VCaP (cell line): ENCODE results near the gene GRIFIN.

ENCODE experiments used
- H3K27ac ChIP-seq: fragments of 450-650 bp; 2 replicates; pipeline ENCODE4 v1.5.1; 2017
- TF ChIP-seq, protein P1 (sequence below): fragments of 450-650 bp; conservative IDR thresholded peaks from 2 replicates; pipeline ENCODE4 v1.5.1; 2017; ENCODE audit warnings: mild to moderate bottlenecking, moderate library complexity

The GRIFIN gene

DNA sequence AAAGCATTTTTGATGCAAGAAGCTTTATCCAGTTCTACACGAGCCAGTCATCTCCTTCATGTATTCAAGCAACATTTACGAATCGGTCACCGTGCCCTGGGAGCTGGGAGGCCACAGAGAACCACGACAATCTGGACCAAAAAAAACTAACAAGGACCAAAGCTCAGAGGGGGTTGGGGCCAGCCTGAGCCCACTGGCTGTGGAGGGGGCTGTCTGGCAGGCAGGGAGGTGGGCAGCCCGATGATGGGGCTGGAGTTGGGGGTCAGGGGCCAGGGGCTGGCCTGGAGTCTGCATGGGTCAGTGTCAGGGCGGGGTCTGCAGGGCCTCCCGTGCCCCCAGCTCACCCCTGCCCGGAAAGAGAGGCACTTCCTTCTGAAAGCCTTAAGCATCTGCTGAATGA lies 12.5 kb upstream of the GRIFIN start:
- TF ChIP-seq, protein P1, sequence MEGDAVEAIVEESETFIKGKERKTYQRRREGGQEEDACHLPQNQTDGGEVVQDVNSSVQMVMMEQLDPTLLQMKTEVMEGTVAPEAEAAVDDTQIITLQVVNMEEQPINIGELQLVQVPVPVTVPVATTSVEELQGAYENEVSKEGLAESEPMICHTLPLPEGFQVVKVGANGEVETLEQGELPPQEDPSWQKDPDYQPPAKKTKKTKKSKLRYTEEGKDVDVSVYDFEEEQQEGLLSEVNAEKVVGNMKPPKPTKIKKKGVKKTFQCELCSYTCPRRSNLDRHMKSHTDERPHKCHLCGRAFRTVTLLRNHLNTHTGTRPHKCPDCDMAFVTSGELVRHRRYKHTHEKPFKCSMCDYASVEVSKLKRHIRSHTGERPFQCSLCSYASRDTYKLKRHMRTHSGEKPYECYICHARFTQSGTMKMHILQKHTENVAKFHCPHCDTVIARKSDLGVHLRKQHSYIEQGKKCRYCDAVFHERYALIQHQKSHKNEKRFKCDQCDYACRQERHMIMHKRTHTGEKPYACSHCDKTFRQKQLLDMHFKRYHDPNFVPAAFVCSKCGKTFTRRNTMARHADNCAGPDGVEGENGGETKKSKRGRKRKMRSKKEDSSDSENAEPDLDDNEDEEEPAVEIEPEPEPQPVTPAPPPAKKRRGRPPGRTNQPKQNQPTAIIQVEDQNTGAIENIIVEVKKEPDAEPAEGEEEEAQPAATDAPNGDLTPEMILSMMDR = no peak
- no peak overlapping the region for H3K27ac ChIP-seq

DNA sequence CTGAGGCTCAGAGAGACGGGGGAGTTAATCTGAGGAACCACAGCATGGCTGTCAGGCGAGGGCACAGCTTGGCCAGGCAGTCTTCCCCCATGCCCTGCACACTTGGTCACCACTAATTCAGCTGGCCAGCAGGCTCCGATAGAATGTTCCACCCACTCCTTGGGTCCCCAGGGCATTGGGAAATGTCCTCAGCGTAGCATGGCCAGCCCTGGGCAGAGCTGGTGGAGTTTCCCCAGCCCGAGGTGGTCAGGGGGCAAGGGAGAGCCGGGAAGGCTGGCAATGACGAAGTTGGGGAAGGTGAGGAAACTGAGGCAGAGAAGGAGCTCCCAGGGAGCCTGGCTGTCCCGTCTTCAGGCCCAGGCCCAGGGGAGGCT lies 12.1 kb upstream of the GRIFIN start:
- no peak overlapping the region for H3K27ac ChIP-seq
- TF ChIP-seq, protein P1 = no peak

DNA sequence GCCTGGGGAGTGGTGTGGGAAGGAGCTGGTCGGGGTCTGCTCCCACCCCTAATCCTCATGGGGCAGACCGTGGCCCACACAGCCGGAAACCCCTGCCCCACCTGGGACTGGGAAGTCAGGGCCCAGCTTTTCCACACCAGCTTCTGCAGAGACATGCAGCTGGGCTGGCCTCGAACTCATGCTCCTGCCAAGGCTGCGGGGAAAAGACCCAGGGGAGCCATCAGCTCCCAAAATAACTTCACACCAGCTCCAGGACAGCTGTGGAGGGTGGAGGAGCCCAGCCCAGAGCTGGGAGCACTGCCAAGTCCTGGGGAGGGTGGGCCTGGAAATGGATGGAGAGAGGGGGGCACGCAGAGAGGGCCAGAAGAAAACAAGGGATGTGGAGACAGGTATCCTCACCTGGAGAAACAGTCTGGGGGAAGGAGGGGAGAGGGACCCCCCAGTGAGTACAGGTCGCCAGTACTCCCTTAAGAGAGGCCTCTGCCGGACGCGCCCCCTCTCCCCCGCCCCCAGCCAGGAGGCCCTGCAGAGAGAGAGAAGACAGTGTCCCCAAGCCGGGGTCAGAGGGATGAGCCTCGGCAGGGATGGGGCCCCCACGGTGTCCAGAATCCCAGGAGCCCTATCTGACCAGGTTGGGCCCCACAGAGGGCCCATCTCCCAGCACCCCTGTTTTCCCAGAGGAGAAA lies 11.5 kb upstream of the GRIFIN start:
- no peak overlapping the region for H3K27ac ChIP-seq
- TF ChIP-seq, protein P1 = no peak

DNA sequence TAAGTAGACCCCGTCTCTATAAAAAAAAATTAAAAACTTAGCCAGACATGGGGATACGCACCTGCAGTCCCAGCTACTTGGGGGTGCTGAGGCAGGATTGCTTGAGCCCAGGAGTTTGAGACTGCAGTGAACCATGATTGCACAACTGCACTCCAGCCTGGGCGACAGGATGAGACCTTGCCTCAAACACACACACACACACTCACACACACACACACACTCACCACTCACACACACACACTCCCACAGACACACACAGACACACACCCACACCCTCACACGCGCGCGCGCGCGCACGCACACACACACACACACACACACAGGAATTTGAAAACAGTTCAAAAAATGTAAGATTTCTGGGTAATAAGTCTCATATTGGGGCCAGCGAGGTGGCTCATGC lies 8.7 kb upstream of the GRIFIN start:
- H3K27ac ChIP-seq = no peak overlapping the region
- TF ChIP-seq, protein P1 = no peak

DNA sequence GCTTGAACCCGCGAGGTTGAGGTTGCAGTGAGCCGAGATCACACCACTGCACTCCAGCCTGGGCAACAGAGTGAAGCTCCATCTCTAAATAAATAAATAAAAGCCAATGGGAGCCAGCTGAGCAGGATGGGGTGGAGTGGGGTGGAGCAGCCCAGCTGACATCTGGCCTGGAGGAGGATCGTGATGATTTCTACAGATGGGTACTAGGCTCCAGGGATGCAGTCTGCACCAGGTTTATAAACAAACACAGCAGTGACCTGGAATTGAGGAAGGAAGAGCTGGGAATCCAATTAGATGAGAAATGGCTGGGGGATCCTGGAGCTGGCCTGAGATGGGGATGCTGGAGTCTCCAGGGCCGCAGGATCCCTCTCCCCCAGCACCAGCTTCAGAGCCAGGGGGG lies 7.3 kb upstream of the GRIFIN start:
- H3K27ac ChIP-seq = no peak overlapping the region
- TF ChIP-seq, protein P1 = no peak

- TF ChIP-seq, protein P1 = no peak
- no peak overlapping the region for H3K27ac ChIP-seq
These were observed 6.7 kb upstream of the GRIFIN start for GRCh38 chr7:2482725-2483451.

- TF ChIP-seq, protein P1 = no peak
- no peak overlapping the region for H3K27ac ChIP-seq
These were observed 5.0 kb upstream of the GRIFIN start for GRCh38 chr7:2481195-2481594.
